ENCODE measurements around the gene STIM2.

- TF ChIP-seq, protein P1, sequence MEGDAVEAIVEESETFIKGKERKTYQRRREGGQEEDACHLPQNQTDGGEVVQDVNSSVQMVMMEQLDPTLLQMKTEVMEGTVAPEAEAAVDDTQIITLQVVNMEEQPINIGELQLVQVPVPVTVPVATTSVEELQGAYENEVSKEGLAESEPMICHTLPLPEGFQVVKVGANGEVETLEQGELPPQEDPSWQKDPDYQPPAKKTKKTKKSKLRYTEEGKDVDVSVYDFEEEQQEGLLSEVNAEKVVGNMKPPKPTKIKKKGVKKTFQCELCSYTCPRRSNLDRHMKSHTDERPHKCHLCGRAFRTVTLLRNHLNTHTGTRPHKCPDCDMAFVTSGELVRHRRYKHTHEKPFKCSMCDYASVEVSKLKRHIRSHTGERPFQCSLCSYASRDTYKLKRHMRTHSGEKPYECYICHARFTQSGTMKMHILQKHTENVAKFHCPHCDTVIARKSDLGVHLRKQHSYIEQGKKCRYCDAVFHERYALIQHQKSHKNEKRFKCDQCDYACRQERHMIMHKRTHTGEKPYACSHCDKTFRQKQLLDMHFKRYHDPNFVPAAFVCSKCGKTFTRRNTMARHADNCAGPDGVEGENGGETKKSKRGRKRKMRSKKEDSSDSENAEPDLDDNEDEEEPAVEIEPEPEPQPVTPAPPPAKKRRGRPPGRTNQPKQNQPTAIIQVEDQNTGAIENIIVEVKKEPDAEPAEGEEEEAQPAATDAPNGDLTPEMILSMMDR (IDR thresholded peaks at IDR 0.05 in 2 of 3, conservative IDR thresholded peaks at IDR 0.05 in 1 of 3; ENCODE audit: insufficient read depth in 2 of 3, low read depth in 1 of 3, low read length in 3 of 3): peak; percentile 63 to 68 (median 68)
- TF ChIP-seq NR3C1 (CRISPR knock-in tag; IDR thresholded peaks at IDR 0.05) (no peak), MAZ (CRISPR knock-in tag; conservative IDR thresholded peaks at IDR 0.05 in 1 of 2, IDR thresholded peaks at IDR 0.05 in 1 of 2) (peak; percentile 77 to 89), NFRKB (IDR thresholded peaks at IDR 0.05; ENCODE audit: low read depth) (no peak), SIN3A (IDR thresholded peaks at IDR 0.05; ENCODE audit: borderline replicate concordance in 2 of 2, control insufficient read depth in 1 of 2, low read depth in 2 of 2, low read length in 2 of 2) (no peak; a peak in 1 of 4 replicates), RBM34 (IDR thresholded peaks at IDR 0.05; ENCODE audit: borderline replicate concordance, insufficient read depth, low read length) (no peak)
Measured at GRCh38 chr4:26860157-26860921, at the start of gene STIM2.

Measured in K562 (cell line).